ENCODE results near the gene CTNNB1.
"Not testable (repeated sequence)": the region's sequence is repeated elsewhere in the genome, so short reads cannot be mapped to it uniquely, and the experiment has no call there.

CTNNB1 gene

DNA sequence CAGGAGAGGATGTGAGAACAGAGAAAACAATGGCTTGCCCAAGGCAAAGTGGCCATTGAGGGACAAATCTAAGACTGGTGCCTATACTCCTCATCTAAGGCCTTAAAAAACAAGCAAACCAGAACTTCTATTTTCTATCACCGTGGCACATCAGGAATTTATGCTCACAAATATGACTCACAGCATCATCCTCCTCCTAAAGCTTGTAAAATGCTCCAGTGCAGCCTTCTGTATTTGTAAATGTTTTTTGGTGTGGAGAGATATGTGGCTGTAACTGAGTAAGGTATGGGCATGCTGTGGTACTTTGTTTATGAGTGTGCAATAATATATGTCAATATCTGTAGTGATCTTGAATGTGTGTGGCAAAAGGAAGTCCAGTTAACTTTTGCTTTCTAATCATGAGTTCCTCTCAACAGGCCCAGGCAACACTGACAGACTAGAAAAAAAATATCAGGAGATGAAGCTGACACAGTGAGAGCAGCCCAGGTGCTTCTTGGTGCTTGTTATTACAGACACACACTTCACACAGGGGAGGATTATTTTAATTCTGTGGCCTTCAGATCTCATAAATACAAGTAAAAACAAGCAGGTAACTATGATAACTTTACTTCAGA is 60.3 kb downstream of the CTNNB1 start:
- DNase-seq (ENCODE audit: low read depth), result no peak

DNA sequence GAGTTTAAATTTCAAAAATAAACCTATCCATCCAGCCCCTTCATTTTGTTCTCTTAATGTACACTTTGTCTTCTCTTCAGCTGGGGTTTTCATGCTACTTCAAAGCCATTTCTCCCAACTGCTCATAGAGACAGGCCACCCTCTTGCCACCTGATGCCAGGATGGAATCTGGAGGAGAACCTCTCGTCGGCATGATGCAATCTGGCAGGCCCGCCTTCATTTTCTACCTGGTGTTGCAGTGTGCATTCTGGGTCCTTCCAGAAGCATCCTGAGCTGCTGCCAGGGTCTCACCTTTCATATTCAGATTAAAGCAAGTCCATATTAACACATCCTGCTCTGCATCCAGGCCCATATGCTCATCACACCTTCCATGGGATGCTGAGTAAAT is 60.8 kb downstream of the CTNNB1 start:
- no peak for DNase-seq (ENCODE audit: low read depth)

DNA sequence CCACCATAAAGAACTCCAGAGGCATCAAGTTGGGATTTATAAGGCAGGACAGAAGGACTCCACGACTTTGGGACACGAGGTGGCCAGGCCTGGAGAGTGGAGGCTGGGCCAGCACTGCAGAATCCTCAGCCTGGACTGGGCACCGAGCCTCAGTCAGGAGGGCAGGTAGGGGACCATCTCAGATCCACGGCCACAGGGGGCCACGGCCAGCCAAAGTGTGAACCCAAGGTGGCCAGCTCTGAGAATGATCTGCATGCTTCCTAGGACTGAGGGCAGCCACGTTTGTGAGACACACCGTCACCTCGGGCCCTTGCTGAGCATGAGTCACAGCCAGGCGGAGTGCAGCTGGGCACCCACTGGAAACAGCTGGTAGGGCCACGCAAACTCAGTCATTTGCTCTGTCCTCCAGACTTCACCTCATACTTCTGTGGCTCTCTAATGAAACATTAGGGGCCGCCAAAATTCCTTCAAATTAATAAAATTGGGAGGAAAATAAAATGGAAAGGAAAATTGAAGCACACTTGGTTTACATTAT is 65.8 kb downstream of the CTNNB1 start:
- DNase-seq (ENCODE audit: low read depth), result no peak

DNA sequence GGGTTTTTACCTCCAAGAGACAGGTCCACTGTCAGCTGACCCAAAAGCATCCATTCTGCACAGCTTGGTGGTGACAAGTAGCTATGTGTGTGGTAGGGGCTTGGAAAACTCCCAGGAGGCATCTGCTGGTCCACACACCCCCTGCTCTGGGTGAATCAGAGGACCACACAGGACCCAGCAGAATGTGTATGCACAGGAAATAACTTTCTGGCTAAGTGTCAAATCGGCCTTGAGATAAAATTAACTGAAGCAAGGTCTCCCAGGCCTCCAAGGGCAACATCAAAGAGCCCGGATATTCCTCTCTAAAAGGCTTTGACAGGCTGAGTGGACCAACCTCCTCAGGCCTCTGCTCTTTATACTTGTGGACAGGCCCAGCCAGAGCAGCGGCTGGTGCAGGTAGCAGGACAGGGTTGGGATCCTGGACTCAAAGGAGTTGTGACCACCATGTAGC is 66.5 kb downstream of the CTNNB1 start:
- DNase-seq (ENCODE audit: low read depth), result no peak

DNA sequence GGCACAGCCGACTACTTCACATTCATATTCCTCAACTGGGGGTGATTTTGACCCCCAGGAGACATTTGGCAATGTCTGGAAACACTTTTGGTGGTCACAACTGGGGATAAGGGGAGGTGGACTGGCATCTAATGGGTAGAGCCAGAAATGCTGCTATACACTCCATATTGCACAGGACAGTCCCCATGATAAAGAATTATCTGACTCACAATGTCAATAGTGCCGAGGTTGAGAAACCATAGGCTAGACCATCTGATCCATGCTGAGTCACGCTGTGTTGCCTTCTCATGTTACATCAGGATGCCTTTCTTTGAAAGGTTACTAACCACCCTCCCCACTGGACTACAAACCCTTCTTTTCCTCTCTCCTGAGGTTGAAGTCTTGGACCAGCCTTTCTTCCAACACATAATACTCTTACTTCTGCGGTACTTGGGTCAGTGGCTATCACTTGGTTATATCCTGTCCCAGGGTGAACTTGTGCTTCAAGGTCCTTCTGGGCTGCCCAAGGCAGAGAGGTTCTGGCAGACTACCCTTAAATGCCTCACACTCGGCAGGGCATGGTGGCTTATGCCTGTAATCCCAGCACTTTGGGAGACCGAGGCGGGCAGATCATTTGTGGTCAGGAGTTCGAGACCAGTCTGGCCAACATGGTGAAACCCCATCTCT is 68.8 kb downstream of the CTNNB1 start:
- DNase-seq (ENCODE audit: low read depth), result no peak

DNA sequence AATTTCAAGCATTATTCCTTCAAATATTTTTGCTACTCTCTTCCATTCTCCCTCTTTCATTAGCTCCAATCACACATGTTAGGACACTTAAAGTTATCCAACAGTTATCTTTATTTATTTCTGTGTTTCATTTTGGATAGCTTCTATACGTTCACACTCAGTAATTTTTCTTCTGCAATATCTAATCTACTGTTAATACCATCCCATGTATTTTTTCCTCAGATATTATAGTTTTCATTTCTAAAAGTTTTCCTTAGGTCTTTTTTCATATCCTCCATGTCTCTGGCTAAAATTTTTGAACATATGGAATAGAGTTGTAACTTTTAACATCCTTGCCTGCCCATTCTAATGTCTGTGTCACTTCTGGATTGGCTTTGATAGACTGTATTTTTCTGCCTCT is 73.4 kb downstream of the CTNNB1 start:
- no peak for DNase-seq (ENCODE audit: low read depth)

DNA sequence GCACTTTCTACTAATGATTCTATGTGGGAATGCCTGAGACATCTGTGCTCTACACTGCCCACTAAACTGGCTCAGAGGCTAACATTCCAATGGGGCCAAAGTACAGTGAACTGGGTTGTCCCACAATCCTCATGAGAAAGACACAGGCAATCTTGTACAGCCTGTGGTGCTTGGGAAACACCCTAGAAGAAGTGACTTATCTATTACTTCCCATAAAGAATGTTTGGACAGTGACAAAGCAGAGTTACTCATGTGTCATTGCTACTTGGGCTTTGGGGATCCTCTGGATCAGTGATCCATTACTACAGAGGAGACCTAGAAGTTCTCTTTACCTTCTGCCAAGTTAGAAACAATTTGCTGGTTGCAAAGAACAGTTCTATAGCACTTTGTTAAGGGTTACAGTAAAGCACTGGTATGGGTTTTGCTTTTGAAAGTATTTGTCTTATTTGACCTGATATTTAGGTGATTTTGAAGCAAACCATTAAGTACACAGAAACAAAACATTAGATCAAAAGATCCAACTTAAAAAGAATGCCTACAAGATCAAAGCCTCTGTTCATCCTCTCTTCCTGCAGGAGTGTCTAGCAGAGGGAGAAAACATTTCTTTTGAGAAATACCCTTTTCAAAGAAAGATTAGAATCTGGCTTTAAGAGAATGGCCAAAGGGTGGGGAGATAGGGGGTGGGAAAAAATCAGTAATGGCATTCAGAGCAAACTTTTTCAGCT is 75.8 kb downstream of the CTNNB1 start:
- no peak for DNase-seq (ENCODE audit: low read depth)

DNA sequence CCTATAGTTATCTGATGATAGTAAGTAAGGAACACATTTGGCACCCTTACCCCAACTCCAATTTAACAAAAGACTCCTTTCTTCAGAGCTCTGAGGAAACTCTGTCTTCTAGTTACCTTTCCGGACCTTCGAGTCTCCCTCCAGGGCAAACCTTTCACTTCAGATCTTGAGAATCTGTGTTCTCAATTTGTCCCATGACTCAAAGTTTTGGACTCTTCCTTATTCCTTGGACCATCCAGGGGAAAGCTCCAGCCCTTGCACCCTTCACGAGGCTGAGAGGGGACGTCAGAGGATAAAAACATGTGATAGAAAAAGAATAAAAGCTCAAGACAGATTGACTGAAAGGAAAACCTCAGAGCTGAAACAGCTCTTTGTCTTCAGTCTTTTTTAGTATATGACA is 76.9 kb downstream of the CTNNB1 start:
- DNase-seq (ENCODE audit: low read depth), result no peak

DNA sequence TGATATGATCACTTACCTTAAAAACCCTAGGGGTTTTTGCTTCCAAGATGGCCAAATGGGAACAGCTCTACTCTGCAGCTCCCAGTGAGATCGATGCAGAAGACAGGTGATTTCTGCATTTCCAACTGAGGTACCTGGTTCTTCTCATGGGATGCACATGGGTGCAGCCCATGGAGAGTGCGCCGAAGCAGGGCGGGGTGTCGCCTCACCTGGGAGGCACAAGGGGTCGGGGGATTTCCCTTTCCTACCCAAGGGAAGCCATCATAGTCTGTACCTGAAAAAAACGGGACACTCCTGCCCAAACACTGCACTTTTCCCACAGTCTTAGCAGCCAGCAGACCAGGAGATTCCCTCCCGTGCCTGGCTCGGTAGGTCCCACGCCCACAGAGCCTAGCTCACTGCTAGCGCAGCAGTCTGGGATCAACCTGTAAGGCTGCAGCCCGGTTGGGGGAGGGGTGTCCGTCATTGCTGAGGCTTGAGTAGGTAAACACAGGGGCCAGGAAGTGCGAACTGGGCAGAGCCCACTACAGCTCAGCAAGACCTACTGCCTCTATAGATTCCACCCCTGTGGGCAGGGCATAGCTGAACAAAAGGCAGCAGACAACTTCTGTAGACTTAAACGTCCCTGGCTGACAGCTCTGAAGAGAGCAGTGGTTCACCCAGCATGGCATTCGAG is 78.6 kb downstream of the CTNNB1 start:
- DNase-seq (ENCODE audit: low read depth), result no peak

DNA sequence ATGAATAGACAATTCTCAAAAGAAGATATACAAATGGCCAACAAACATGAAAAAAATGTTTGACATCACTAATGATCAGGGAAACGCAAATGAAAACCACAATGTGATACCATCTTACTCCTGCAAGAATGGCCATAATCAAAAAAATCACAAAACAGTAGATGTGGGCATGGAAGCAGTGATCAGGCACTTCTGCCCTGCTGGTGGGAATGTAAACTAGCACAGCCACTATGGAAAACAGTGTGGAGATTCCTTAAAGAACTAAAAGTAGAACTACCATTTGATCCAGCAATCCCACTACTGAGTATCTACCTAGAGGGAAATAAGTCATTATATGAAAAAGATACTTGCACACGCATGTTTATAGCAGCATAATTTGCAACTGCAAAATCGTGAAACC is 85.6 kb downstream of the CTNNB1 start:
- not testable (repeated sequence) for DNase-seq (ENCODE audit: low read depth)

DNA sequence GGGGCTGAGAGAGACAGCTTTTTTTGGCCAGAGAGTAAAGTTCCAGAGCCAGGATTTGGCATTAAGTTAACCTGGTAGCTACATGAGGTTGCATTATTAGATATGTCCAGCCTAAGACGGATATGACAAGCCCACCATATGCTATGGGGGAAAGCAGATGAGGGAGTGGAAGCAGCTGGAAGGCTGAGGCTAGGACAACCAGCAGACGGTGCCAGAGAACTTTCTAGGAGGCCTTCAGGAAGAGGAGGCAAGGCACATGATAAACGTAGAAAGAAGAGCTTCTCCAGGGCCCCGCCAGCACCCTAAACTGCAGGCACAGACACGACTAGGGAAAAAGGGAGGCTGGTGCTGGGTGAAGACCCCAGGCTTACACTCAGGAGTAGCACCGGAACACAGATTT is 87.0 kb downstream of the CTNNB1 start:
- DNase-seq (ENCODE audit: low read depth), result no peak

DNA sequence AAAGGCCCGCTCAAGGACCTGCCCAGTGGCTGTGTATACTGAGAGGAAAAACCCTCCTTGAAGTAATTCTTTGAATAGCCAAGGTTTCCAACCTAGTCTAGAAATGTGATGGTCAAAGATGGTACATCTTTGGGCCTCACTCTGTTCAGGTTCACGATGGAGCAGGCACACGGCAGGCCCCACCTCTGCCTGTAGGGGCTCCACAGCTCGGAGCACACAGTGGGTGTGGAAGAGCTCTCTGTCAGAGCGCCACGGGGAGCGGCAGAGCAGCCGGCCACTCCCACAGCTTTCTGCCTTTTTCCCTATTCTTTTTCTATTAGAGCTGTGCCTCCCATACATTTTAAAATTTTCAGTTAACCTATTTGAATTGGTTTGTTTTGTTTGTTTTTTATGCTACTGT is 89.5 kb downstream of the CTNNB1 start:
- DNase-seq (ENCODE audit: low read depth), result no peak
